BJ (cell line): ENCODE results near the gene MAGOHB. TPM values are rescaled to one million over a fixed set of nuclear protein-coding genes. Genes with fewer than 3 reads are reported as not detected.

ENCODE experiments used
- CTCF ChIA-PET: fragments of 350-600 bp; formaldehyde crosslinking; extraction: SDS; loops from one replicate; lab custom pipeline; 2021; ENCODE audit warnings: antibody characterized with exemption, inconsistent platforms; lab: Yijun Ruan, JAX
- POLR2A ChIA-PET: fragments of 300-600 bp; sonication (Branson Sonifier 250); formaldehyde crosslinking; extraction: SDS; loops from one replicate; lab custom pipeline; 2021; ENCODE audit warnings: antibody characterized with exemption; lab: Charles Lee
- DNase-seq: peaks from one replicate; pipeline ENCODE4 v3.0.0-alpha.2; 2011; ENCODE audit warnings: low read depth
- H3K27me3 ChIP-seq: 2 replicates; pipeline ENCODE4 v1.6.0; 2011; ENCODE audit warnings: low read length; ENCODE audit not compliant: control insufficient read depth, insufficient read depth
- H3K36me3 ChIP-seq: 2 replicates; pipeline ENCODE4 v1.5.1; 2011; ENCODE audit warnings: low read length; ENCODE audit not compliant: control insufficient read depth, insufficient read depth
- H3K4me3 ChIP-seq: 2 replicates; pipeline ENCODE4 v1.5.1; 2011; ENCODE audit warnings: low read depth, mild to moderate bottlenecking, control low read depth, low read length
- polyA plus RNA-seq: library from polyadenylated mRNA; depleted of rRNA; stranded (reverse); fragments of >200 nt; gene quantifications from 2 replicates; pipeline ENCODE4 v1.2.3, GENCODE V29; 2011
- TF ChIP-seq, protein P1 (sequence below): IDR thresholded peaks from 2 replicates; pipeline ENCODE4 v1.5.1; 2011; ENCODE audit warnings: low read depth, mild to moderate bottlenecking, control low read depth, inconsistent platforms, low read length, moderate library complexity; ENCODE audit not compliant: insufficient read depth

MAGOHB gene
- polyA plus RNA-seq, 1 experiment = 10.0 TPM

GRCh38 chr12:10567813-10568212 is 45.6 kb downstream of the MAGOHB start:
- H3K27me3 ChIP-seq = no peaks in the 10 kb centered on the region
- ChIA-PET POLR2A (interaction anchor here (0.6 kb wide), 1 partner anchor 390 kb away, joined by 3 read pairs; no protein-coding TSS in a partner anchor), CTCF (no interaction called here)
- TF ChIP-seq, protein P1, sequence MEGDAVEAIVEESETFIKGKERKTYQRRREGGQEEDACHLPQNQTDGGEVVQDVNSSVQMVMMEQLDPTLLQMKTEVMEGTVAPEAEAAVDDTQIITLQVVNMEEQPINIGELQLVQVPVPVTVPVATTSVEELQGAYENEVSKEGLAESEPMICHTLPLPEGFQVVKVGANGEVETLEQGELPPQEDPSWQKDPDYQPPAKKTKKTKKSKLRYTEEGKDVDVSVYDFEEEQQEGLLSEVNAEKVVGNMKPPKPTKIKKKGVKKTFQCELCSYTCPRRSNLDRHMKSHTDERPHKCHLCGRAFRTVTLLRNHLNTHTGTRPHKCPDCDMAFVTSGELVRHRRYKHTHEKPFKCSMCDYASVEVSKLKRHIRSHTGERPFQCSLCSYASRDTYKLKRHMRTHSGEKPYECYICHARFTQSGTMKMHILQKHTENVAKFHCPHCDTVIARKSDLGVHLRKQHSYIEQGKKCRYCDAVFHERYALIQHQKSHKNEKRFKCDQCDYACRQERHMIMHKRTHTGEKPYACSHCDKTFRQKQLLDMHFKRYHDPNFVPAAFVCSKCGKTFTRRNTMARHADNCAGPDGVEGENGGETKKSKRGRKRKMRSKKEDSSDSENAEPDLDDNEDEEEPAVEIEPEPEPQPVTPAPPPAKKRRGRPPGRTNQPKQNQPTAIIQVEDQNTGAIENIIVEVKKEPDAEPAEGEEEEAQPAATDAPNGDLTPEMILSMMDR = no peak
- no peak overlapping the region for H3K4me3 ChIP-seq
- H3K36me3 ChIP-seq = no peaks in the 10 kb centered on the region
- DNase-seq = no peak

- Histone ChIP-seq H3K36me3 (no peaks in the 10 kb centered on the region), H3K27me3 (no peaks in the 10 kb centered on the region), H3K4me3 (no peak overlapping the region)
- TF ChIP-seq, protein P1 = no peak
- ChIA-PET CTCF (interaction anchor here (1.0 to 4.1 kb wide), 3 partner anchors 233 to 327 kb away, joined by 4 to 13 read pairs (median 6); no protein-coding TSS in a partner anchor), POLR2A (interaction anchor here (0.7 kb wide), 1 partner anchor 273 kb away, joined by 4 read pairs; no protein-coding TSS in a partner anchor)
- no peak for DNase-seq
Measured at GRCh38 chr12:10563966-10564365, 49.4 kb downstream of the MAGOHB start.

DNA sequence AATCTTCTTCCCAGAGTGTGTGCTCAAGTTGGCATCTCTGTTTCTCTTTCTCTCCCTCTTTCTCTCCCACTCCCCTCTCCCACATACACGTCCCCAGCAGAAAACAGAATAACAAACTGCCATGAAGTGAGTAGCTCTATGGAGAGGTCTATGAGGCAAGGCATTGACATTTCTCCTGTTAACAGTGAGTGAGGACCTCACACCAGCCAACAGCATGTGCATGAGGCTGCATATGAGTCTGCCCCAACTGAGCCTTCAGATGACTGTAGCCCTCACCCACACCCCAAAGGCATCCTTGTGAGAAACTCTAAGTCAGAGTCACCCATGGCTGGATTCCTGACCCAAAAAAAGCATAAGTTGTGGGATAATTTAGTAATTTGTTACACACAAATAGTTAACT is 50.4 kb downstream of the MAGOHB start:
- Histone ChIP-seq H3K36me3 (no peaks in the 10 kb centered on the region), H3K27me3 (no peaks in the 10 kb centered on the region), H3K4me3 (no peak overlapping the region)
- POLR2A ChIA-PET = interaction anchor here (0.6 to 0.7 kb wide), 2 partner anchors 237 to 272 kb away, joined by 3 to 4 read pairs; no protein-coding TSS in a partner anchor
- CTCF ChIA-PET = interaction anchor here (0.9 to 4.1 kb wide), 3 partner anchors 12 to 326 kb away, joined by 3 to 13 read pairs (median 6); no protein-coding TSS in a partner anchor
- TF ChIP-seq, protein P1 = no peak
- DNase-seq = no peak

- TF ChIP-seq, protein P1 = peak; percentile 57
- DNase-seq = no peak
- POLR2A ChIA-PET = interaction anchor here (0.7 kb wide), 1 partner anchor 341 kb away, joined by 3 read pairs; no protein-coding TSS in a partner anchor
- CTCF ChIA-PET = interaction anchor here (0.7 to 4.1 kb wide), 5 partner anchors 9 to 232 kb away, joined by 3 to 13 read pairs (median 4); no protein-coding TSS in a partner anchor
- no peak overlapping the region for H3K4me3 ChIP-seq
- no peaks in the 10 kb centered on the region for H3K27me3 ChIP-seq
- no peaks in the 10 kb centered on the region for H3K36me3 ChIP-seq
Measured at GRCh38 chr12:10562306-10562933, 51.0 kb downstream of the MAGOHB start.

- CTCF ChIA-PET = interaction anchor here (1.0 to 3.0 kb wide), 2 partner anchors 228 to 323 kb away, joined by 3 to 8 read pairs; no protein-coding TSS in a partner anchor
- TF ChIP-seq, protein P1 = no peak
- Histone ChIP-seq H3K27me3 (no peaks in the 10 kb centered on the region), H3K4me3 (no peak overlapping the region), H3K36me3 (no peaks in the 10 kb centered on the region)
- no peak for DNase-seq
- POLR2A ChIA-PET = no interaction called here
Measured at GRCh38 chr12:10559244-10559643, 54.2 kb downstream of the MAGOHB start.
